Stimulated activated CD8-positive, alpha-beta memory T cell treated with anti-CD3 and anti-CD28 coated beads, Interleukin-15, amount 100 ng/mL, for 4 hours (primary cell): ENCODE results near the gene PIK3CG.

Source experiments
- DNase-seq, 2 donors: peaks; one replicate each; pipeline ENCODE4 v3.0.0-alpha.2; 2020; ENCODE audit warnings: low read depth in 2 of 2

The PIK3CG gene

DNA sequence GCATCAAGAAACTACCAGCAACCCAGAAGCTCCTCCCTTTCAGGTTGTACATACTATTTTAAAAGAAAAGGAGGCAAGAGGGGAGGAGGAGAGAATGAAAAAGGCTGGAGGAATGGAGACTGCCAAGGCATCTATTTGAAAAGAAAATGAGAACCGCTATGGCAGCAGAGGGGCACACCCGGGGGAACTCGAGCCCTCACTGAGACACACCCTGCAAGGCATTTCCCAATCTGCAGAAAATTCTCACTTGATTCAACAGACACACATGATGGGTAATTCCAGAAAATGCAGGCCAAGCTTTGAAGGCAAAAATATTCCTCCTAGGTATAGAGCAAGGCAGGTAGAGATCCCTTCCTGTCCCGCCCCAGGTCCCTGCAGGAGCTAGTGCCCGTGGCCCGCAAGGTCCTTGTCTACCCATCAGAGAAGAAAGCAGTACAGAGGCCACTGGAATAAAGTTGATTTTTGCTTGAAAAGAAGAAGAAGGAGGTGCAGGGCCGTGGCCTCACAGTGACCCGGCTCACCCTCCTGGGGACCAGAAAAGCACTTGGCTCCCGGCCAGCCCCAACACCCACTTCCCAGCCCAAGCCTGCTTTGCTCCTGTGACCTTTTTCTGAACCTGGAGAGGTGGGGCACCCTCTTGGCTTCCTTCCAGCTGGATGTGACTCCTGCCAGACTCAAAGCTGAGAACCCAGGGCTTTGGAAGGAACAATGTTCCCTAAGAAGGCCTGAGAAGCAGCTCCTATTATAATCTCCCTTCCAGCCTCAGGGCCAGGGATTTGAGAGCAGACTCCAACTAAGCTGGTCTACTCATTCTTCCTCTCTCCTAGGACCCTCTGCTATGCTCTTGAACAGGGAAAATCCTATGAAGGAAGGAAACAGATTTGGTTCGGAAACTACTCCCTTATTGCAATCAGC lies 6.2 kb upstream of the PIK3CG start:
- no peak for DNase-seq

- no peak for DNase-seq
Measured at GRCh38 chr7:106862317-106863089, 2.6 kb upstream of the PIK3CG start.

GRCh38 chr7:106863274-106863997 lies 1.6 kb upstream of the PIK3CG start:
- DNase-seq, result no peak

DNA sequence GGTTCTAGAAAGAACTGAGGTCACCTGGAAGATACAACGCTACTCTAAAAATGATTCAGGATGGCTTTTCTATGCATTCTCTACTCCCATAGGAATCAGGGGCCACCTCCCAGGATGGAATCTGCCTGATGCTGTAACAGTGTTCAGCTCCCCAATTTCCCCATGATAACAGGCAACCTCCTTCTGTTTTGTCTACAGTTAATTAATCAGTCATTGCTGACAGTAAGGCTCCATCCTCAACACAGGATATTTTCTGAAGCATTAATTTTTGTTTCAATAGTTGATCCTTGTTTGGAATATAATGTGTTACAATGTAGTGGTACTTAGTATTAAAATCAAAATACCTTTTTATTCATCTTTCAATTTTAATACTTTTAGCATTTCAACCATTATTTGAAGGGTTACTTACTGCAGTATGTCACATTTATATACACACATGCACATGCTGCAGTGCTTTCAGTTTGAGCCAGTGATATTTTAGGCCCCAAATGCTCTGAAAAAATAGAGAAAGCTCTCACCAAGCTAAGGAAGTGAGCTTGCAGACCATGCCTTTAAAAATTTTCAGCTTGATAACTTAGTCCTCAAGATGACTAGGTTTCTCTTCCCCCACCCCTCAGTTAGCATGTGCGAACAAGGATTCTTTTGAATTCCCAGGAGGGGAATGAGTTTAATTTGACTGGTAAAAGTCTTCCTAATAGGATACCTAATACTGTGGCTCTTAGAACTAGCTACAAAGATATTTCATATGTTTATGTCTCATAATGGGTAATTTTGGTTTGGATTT lies 592 bp upstream of the PIK3CG start:
- DNase-seq, result no peak

- DNase-seq, result no peak
Measured at GRCh38 chr7:106866298-106867281, 1.5 kb downstream of the PIK3CG start.

- DNase-seq, result no peak
Measured at GRCh38 chr7:106867641-106868351, 2.7 kb downstream of the PIK3CG start.

DNA sequence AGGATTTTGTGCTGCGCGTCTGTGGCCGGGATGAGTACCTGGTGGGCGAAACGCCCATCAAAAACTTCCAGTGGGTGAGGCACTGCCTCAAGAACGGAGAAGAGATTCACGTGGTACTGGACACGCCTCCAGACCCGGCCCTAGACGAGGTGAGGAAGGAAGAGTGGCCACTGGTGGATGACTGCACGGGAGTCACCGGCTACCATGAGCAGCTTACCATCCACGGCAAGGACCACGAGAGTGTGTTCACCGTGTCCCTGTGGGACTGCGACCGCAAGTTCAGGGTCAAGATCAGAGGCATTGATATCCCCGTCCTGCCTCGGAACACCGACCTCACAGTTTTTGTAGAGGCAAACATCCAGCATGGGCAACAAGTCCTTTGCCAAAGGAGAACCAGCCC lies 3.3 kb downstream of the PIK3CG start:
- DNase-seq, result no peak

- no peak for DNase-seq
Measured at GRCh38 chr7:106869954-106870353, 4.9 kb downstream of the PIK3CG start.

DNA sequence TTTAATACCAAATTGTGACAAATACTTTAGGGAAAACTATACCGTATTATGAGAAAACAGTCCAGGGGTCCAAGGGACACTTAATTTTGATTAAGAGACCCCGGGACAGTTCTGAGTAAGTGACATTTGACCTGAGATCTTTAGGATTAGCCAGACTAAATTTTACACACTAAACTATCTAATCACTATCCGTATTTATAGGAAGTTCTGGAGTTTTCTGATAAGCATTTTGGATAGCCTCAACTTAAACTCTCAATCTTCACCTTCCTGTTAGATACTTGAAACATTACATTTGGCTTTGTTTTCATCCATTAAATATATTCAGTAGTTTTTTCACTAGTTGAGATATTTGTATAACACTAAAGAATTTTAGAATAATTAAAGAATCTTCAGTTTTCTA lies 5.4 kb downstream of the PIK3CG start:
- no peak for DNase-seq

DNA sequence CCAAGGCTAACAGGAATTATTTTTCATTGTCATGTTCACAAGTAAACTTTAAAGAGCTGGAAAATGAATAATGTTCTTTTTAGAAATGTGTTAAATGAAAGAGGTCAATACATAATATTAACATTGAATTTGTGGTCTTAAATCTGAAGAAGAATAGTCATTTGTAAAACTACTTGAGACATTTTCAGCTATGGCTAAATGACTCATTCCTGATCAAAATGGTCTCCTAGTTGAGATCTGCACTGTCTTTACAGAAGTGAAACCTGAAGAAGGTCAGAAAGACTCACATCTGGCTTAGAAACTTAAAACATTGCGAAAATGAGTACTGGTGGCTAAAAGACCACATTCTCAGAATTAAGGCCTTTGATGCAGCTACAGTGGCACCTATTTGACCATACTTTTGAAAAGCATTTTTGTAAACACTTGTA lies 5.9 kb downstream of the PIK3CG start:
- DNase-seq, result no peak

DNA sequence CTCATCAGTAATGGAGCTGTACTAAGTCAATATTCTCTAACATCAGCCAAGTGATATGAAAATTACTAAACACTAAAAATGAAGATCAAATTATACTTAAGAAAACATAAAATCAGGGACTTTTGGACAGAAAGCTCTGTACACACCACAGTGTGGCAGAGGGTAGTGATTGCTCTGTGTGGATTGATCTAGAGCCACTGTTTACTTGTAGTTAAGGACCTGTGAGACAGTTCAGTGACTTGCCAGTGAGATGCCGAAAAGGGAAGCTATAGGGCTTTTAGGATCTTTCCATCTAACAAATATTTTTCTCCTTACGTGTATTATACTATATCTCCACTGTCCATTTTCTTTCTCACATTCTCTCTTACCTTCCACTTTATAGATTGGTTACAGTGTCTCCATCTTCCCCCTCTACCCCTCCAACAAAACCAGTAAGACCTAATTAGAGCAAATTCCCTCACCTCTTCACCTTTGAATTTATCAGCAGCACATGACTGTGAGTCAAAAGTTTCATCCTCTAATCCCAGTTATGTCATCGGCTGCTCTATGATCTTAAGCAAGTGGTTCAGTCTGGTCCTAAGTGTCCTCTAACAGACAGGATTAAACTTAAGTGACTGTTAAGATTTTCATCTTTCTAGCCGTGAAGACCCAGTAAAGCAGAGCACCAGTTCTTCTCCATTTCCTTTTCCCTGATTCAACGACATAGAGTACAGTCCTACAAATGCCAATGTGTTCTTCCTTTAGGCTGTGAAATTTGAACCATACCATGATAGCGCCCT lies 6.9 kb downstream of the PIK3CG start:
- no peak for DNase-seq

GRCh38 chr7:106872763-106873162 lies 7.7 kb downstream of the PIK3CG start:
- DNase-seq, result no peak

GRCh38 chr7:106874076-106874475 lies 9.0 kb downstream of the PIK3CG start:
- DNase-seq, result no peak

DNA sequence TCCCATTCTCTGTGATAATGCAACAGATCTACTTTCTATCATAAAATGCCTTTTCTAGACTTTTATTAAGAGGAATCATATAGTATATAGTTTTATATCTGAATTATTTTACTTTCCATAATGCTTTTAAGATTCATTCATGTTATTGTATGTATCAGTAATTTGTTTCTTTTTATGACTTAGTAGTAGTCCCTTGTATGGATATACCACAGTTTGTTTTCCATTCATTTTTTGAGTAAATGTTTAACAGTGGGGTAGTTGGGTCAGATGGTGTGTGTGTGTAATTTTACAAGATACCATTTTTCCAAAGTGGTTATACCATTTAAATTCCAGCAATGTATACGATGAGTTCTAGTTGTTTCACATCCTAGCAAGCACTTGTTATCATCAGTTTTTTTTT lies 10.4 kb downstream of the PIK3CG start:
- DNase-seq, result no peak

GRCh38 chr7:106878748-106879439 lies 13.8 kb downstream of the PIK3CG start:
- no peak for DNase-seq

GRCh38 chr7:106881984-106882383 lies 16.9 kb downstream of the PIK3CG start:
- no peak for DNase-seq

- no peak for DNase-seq
Measured at GRCh38 chr7:106883456-106884026, 18.5 kb downstream of the PIK3CG start.

- no peak for DNase-seq
Measured at GRCh38 chr7:106885652-106886051, 20.6 kb downstream of the PIK3CG start.
